Progenitor cell of endocrine pancreas (in vitro differentiated cells): ENCODE measurements around the gene AFM. TPM values are rescaled to one million over a fixed set of nuclear protein-coding genes. Genes with fewer than 3 reads are reported as not detected.

Source experiments
- DNase-seq: peaks from one replicate; pipeline ENCODE4 v3.0.0; 2021; ENCODE audit warnings: low spot score; ENCODE audit not compliant: unreplicated experiment
- H3K27ac Mint-ChIP-seq: 2 replicates; pipeline ENCODE4 v1.8.0; 2021; ENCODE audit warnings: mild to moderate bottlenecking, moderate library complexity, mixed read lengths
- H3K27me3 Mint-ChIP-seq: 2 replicates; pipeline ENCODE4 v1.8.0; 2021; ENCODE audit warnings: mixed read lengths
- H3K36me3 Mint-ChIP-seq: 2 replicates; pipeline ENCODE4 v1.8.0; 2022; ENCODE audit warnings: mixed read lengths; ENCODE audit not compliant: insufficient read depth
- H3K4me1 Mint-ChIP-seq: 2 replicates; pipeline ENCODE4 v1.8.0; 2021; ENCODE audit warnings: low read depth, mixed read lengths
- H3K4me3 Mint-ChIP-seq: 2 replicates; pipeline ENCODE4 v1.8.0; 2021; ENCODE audit warnings: low read depth, mild to moderate bottlenecking, moderate library complexity, mixed read lengths
- H3K9me3 Mint-ChIP-seq: 2 replicates; pipeline ENCODE4 v1.8.0; 2021; ENCODE audit warnings: low read depth, mixed read lengths
- CTCF ChIP-seq: fragments of 200-600 bp; sonication (generic); IDR thresholded peaks from one replicate; pipeline ENCODE4 v1.5.0; 2021; ENCODE audit warnings: antibody characterized with exemption, mild to moderate bottlenecking; ENCODE audit not compliant: unreplicated experiment
- total RNA-seq: library from RNA; stranded (reverse); gene quantifications from 2 replicates; pipeline ENCODE4 v1.2.1, GENCODE V29; 2021

Gene AFM
- total RNA-seq, 1 donor from 2014 or later = 0.26 TPM

- H3K4me1 Mint-ChIP-seq = peaks cover 15% of the 10 kb centered on the region
- H3K27me3 Mint-ChIP-seq = no peaks in the 10 kb centered on the region
- no peak overlapping the region for H3K27ac Mint-ChIP-seq
- no peak for DNase-seq
- peaks cover 3% of the 10 kb centered on the region for H3K36me3 Mint-ChIP-seq
- peaks cover 20% of the 10 kb centered on the region for H3K9me3 Mint-ChIP-seq
- H3K4me3 Mint-ChIP-seq = no peak overlapping the region
- TF ChIP-seq CTCF = no peak
These were observed 25.1 kb upstream of the AFM start for GRCh38 chr4:73456177-73457022.

- Mint-ChIP-seq H3K27ac (no peak overlapping the region), H3K9me3 (peaks cover 20% of the 10 kb centered on the region), H3K4me3 (no peak overlapping the region), H3K36me3 (peaks cover 3% of the 10 kb centered on the region), H3K27me3 (no peaks in the 10 kb centered on the region), H3K4me1 (peaks cover 8% of the 10 kb centered on the region)
- no peak for TF ChIP-seq CTCF
- no peak for DNase-seq
These were observed 23.1 kb upstream of the AFM start for GRCh38 chr4:73458184-73459047.

GRCh38 chr4:73459048-73459421, 22.5 kb upstream of the AFM start:
- Mint-ChIP-seq H3K9me3 (peaks cover 23% of the 10 kb centered on the region), H3K4me3 (no peak overlapping the region), H3K36me3 (peaks cover 3% of the 10 kb centered on the region), H3K4me1 (peaks cover 4% of the 10 kb centered on the region), H3K27me3 (no peaks in the 10 kb centered on the region), H3K27ac (no peak overlapping the region)
- no peak for DNase-seq
- TF ChIP-seq CTCF = no peak

GRCh38 chr4:73460913-73461522, 20.5 kb upstream of the AFM start:
- no peak for DNase-seq
- Mint-ChIP-seq H3K4me3 (no peak overlapping the region), H3K9me3 (peaks cover 31% of the 10 kb centered on the region), H3K36me3 (peaks cover 4% of the 10 kb centered on the region), H3K27me3 (no peaks in the 10 kb centered on the region), H3K27ac (no peak overlapping the region), H3K4me1 (peaks cover 2% of the 10 kb centered on the region)
- no peak for TF ChIP-seq CTCF

- H3K9me3 Mint-ChIP-seq = peaks cover 40% of the 10 kb centered on the region
- no peaks in the 10 kb centered on the region for H3K27me3 Mint-ChIP-seq
- no peak for TF ChIP-seq CTCF
- no peak overlapping the region for H3K27ac Mint-ChIP-seq
- no peaks in the 10 kb centered on the region for H3K4me1 Mint-ChIP-seq
- no peak overlapping the region for H3K4me3 Mint-ChIP-seq
- peaks cover 2% of the 10 kb centered on the region for H3K36me3 Mint-ChIP-seq
- DNase-seq = no peak
These were observed 13.4 kb upstream of the AFM start for GRCh38 chr4:73468170-73468569.
